Stomach smooth muscle (tissue), 2 donors: ENCODE results near the gene RAB40C.

Source experiments
- H3K27ac ChIP-seq: one replicate; pipeline ENCODE4 v1.7.0; 2013; ENCODE audit warnings: mild to moderate bottlenecking, low read length, inconsistent platforms
- H3K27me3 ChIP-seq, 2 donors: one replicate each; pipeline ENCODE4 v1.7.0; 2013; ENCODE audit warnings: low read length in 2 of 2; ENCODE audit not compliant: insufficient read depth in 2 of 2, control insufficient read depth in 1 of 2
- H3K36me3 ChIP-seq, 2 donors: one replicate each; pipeline ENCODE4 v1.7.0; 2013; ENCODE audit warnings: low read length in 2 of 2; ENCODE audit not compliant: control insufficient read depth in 2 of 2, insufficient read depth in 2 of 2
- H3K4me1 ChIP-seq: one replicate; pipeline ENCODE4 v1.7.0; 2013; ENCODE audit warnings: low read length; ENCODE audit not compliant: control insufficient read depth, insufficient read depth
- H3K4me3 ChIP-seq, 2 donors: one replicate each; pipeline ENCODE4 v1.7.0; 2013; ENCODE audit warnings: low read length in 2 of 2
- H3K9ac ChIP-seq, 2 donors: one replicate each; pipeline ENCODE4 v1.7.0; 2013; ENCODE audit warnings: low read length in 2 of 2, mild to moderate bottlenecking in 1 of 2
- H3K9me3 ChIP-seq, 2 donors: one replicate each; pipeline ENCODE4 v1.7.0; 2013; ENCODE audit warnings: low read length in 2 of 2; ENCODE audit not compliant: control insufficient read depth in 2 of 2
- donor health status: healthy.
- donor health status: Pancreatic carcinoma.

The RAB40C gene

DNA sequence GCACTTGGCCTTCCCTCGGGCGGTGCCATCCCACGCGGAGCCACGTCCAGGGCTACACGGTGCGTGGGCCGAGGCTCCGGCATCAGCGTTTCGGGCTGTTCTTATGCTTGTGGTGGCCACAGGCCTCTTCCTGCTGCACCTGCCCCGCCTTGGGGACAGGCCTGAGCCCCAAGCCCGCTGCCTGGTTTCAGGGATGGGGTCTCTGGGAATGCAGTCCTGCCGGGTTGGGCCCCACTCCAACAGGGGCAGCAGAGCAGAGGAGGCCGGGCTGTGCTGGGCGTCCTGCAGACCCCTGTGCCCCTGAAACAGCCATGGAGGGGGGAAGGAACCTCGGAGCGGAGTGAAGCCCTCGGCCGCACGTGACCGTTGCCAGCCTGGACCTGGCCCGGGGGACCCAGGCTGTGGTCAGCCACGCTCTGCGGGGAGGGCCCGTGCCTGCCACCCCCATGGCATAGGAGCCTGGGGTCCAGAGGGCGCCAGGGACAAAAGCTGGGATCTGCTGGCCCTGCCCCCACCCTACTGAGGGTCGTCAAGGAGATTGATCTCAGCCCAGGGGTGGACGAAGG lies 40.5 kb downstream of the RAB40C start:
- no peak overlapping the region for H3K4me3 ChIP-seq
- no peak overlapping the region for H3K9ac ChIP-seq
- H3K36me3 ChIP-seq = peaks cover 0 to 4% of the 10 kb centered on the region in 2 donors

GRCh38 chr16:630815-631405 lies 41.0 kb downstream of the RAB40C start, which contains the start of gene WFIKKN1:
Gene WFIKKN1, plus strand, starts transcription at chr16:630985. Its CDS starts 269 bp downstream, at chr16:631254.
- peaks cover 25% of the 10 kb centered on the region for H3K4me1 ChIP-seq
- H3K9me3 ChIP-seq = no peaks in the 10 kb centered on the region
- no peak within 1 kb of the TSS for H3K27ac ChIP-seq
- H3K27me3 ChIP-seq = peaks cover 2 to 6% of the 10 kb centered on the region in 2 donors
- H3K36me3 ChIP-seq = peaks cover 0 to 4% of the 10 kb centered on the region in 2 donors
- no peak within 1 kb of the TSS for H3K9ac ChIP-seq
- no peak within 1 kb of the TSS for H3K4me3 ChIP-seq

More for the DNA sequence above, 40.5 kb downstream of the RAB40C start:
- H3K9me3 ChIP-seq = no peaks in the 10 kb centered on the region
- no peak overlapping the region for H3K27ac ChIP-seq
- H3K27me3 ChIP-seq = peaks cover 2 to 6% of the 10 kb centered on the region in 2 donors
- peaks cover 22% of the 10 kb centered on the region for H3K4me1 ChIP-seq

GRCh38 chr16:631808-632358 lies 42.0 kb downstream of the RAB40C start:
- Histone ChIP-seq H3K4me3 (no peak overlapping the region), H3K36me3 (peaks cover 0 to 2% of the 10 kb centered on the region in 2 donors), H3K4me1 (peaks cover 25% of the 10 kb centered on the region), H3K27me3 (peaks cover 2 to 6% of the 10 kb centered on the region in 2 donors), H3K9me3 (no peaks in the 10 kb centered on the region), H3K9ac (no peak overlapping the region), H3K27ac (no peak overlapping the region)

GRCh38 chr16:632486-633335 lies 42.8 kb downstream of the RAB40C start:
- Histone ChIP-seq H3K36me3 (peaks cover 0 to 2% of the 10 kb centered on the region in 2 donors), H3K4me1 (peaks cover 31% of the 10 kb centered on the region), H3K9me3 (no peaks in the 10 kb centered on the region), H3K9ac (no peak overlapping the region), H3K4me3 (no peak overlapping the region), H3K27ac (no peak overlapping the region), H3K27me3 (peaks cover 2 to 6% of the 10 kb centered on the region in 2 donors)

DNA sequence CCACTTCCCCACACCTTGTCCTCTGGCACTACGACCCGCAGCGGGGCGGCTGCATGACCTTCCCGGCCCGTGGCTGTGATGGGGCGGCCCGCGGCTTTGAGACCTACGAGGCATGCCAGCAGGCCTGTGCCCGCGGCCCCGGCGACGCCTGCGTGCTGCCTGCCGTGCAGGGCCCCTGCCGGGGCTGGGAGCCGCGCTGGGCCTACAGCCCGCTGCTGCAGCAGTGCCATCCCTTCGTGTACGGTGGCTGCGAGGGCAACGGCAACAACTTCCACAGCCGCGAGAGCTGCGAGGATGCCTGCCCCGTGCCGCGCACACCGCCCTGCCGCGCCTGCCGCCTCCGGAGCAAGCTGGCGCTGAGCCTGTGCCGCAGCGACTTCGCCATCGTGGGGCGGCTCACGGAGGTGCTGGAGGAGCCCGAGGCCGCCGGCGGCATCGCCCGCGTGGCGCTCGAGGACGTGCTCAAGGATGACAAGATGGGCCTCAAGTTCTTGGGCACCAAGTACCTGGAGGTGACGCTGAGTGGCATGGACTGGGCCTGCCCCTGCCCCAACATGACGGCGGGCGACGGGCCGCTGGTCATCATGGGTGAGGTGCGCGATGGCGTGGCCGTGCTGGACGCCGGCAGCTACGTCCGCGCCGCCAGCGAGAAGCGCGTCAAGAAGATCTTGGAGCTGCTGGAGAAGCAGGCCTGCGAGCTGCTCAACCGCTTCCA lies 43.6 kb downstream of the RAB40C start:
- Histone ChIP-seq H3K27me3 (peaks cover 2 to 6% of the 10 kb centered on the region in 2 donors), H3K4me3 (no peak overlapping the region), H3K36me3 (no peaks in the 10 kb centered on the region), H3K4me1 (peaks cover 36% of the 10 kb centered on the region), H3K9me3 (no peaks in the 10 kb centered on the region), H3K27ac (no peak overlapping the region), H3K9ac (no peak overlapping the region)

GRCh38 chr16:634051-634670 lies 44.3 kb downstream of the RAB40C start:
- no peaks in the 10 kb centered on the region for H3K9me3 ChIP-seq
- H3K4me3 ChIP-seq = no peak overlapping the region
- H3K4me1 ChIP-seq = peaks cover 36% of the 10 kb centered on the region
- peaks cover 2 to 6% of the 10 kb centered on the region in 2 donors for H3K27me3 ChIP-seq
- no peak overlapping the region for H3K9ac ChIP-seq
- no peaks in the 10 kb centered on the region for H3K36me3 ChIP-seq
- H3K27ac ChIP-seq = no peak overlapping the region

GRCh38 chr16:634996-635395 lies 45.1 kb downstream of the RAB40C start:
- H3K4me1 ChIP-seq = peaks cover 34% of the 10 kb centered on the region
- H3K9ac ChIP-seq = peak overlapping the region in 1 of 2 donors; percentile 93
- peak overlapping the region in 1 of 2 donors; percentile 94 for H3K4me3 ChIP-seq

GRCh38 chr16:635573-636205 lies 45.8 kb downstream of the RAB40C start:
- H3K27ac ChIP-seq = peak overlapping the region; percentile 95

More at GRCh38 chr16:634996-635395, 45.1 kb downstream of the RAB40C start:
- H3K27me3 ChIP-seq = peaks cover 2 to 6% of the 10 kb centered on the region in 2 donors
- H3K9me3 ChIP-seq = no peaks in the 10 kb centered on the region
- H3K36me3 ChIP-seq = no peaks in the 10 kb centered on the region
- H3K27ac ChIP-seq = no peak overlapping the region

GRCh38 chr16:636206-637080 lies 46.6 kb downstream of the RAB40C start, which contains the start of gene METTL26:
Gene METTL26, minus strand, starts transcription at chr16:636305. Its CDS starts 15 bp downstream, at chr16:636290.
- peak within 1 kb of the TSS; percentile 93 to 97 for H3K9ac ChIP-seq
- H3K4me1 ChIP-seq = peaks cover 30% of the 10 kb centered on the region
- H3K9me3 ChIP-seq = no peaks in the 10 kb centered on the region
- H3K27ac ChIP-seq = peak within 1 kb of the TSS; percentile 95
- peaks cover 0 to 4% of the 10 kb centered on the region in 2 donors for H3K27me3 ChIP-seq
- peak within 1 kb of the TSS; percentile 94 to 97 for H3K4me3 ChIP-seq
- no peaks in the 10 kb centered on the region for H3K36me3 ChIP-seq

More at GRCh38 chr16:635573-636205, 45.8 kb downstream of the RAB40C start:
- H3K36me3 ChIP-seq = no peaks in the 10 kb centered on the region
- peaks cover 28% of the 10 kb centered on the region for H3K4me1 ChIP-seq
- H3K9ac ChIP-seq = peak overlapping the region; percentile 42 to 93
- no peaks in the 10 kb centered on the region for H3K9me3 ChIP-seq
- peaks cover 0 to 6% of the 10 kb centered on the region in 2 donors for H3K27me3 ChIP-seq
- peak overlapping the region; percentile 94 to 97 for H3K4me3 ChIP-seq
